Peyer's patch (tissue), 4 donors: Measurements from ENCODE around the gene ELOVL1. TPM values are rescaled to one million over a fixed set of nuclear protein-coding genes. Genes with fewer than 3 reads are reported as not detected.
A peak's percentile ranks its signal among the peaks of the same experiment; 100 is the strongest.

Experiments
- DNase-seq, 3 donors: peaks; one replicate each; pipeline ENCODE4 v3.0.0-alpha.2; 2017 to 2019
- H3K27ac ChIP-seq, 4 donors: fragments of 200-600 bp; sonication (generic); one replicate each; pipeline ENCODE4 v1.5.1; 2016 to 2019
- H3K27me3 ChIP-seq, 2 donors: fragments of 200-600 bp; sonication (generic); one replicate each; pipeline ENCODE4 v1.5.1; 2019
- H3K36me3 ChIP-seq, 3 donors: fragments of 200-600 bp; sonication (generic); one replicate each; pipeline ENCODE4 v1.5.1; 2016 to 2019
- H3K4me1 ChIP-seq, 4 donors: fragments of 200-600 bp; sonication (generic); one replicate each; pipeline ENCODE4 v1.5.1; 2016 to 2019
- H3K4me3 ChIP-seq, 4 donors: fragments of 200-600 bp; sonication (generic); 1 replicate in 3 of 4; 2 replicates in 1 of 4; pipeline ENCODE4 v1.5.1; 2016 to 2019; ENCODE audit warnings: mild to moderate bottlenecking in 1 of 4
- H3K9me3 ChIP-seq, 4 donors: fragments of 200-600 bp; sonication (generic); one replicate each; pipeline ENCODE4 v1.5.1; 2016 to 2019; ENCODE audit warnings: mild to moderate bottlenecking in 1 of 4
- CTCF ChIP-seq, 6 experiments: fragments of 450-650 bp in 4 of 6; fragments of 200-600 bp in 2 of 6; sonication (generic) in 1 of 6; IDR thresholded peaks; one replicate each; pipeline ENCODE4 v1.5.1; 2017 to 2019; ENCODE audit warnings: antibody characterized with exemption in 6 of 6, mild to moderate bottlenecking in 3 of 6, moderate library complexity in 1 of 6
- POLR2A ChIP-seq, 2 donors: fragments of 450-650 bp; IDR thresholded peaks; one replicate each; pipeline ENCODE4 v1.5.1; 2017; ENCODE audit warnings: antibody characterized with exemption in 2 of 2, mild to moderate bottlenecking in 2 of 2, moderate library complexity in 2 of 2
- total RNA-seq, 4 donors: library from RNA; depleted of rRNA; stranded (reverse); fragments of >200 nt; gene quantifications; one replicate each; pipeline ENCODE4 v1.1.0, GENCODE V29; 2016

ELOVL1 gene
- total RNA-seq, 4 donors from 2014 or later: 29.7 to 101 (median 71.3) TPM

DNA sequence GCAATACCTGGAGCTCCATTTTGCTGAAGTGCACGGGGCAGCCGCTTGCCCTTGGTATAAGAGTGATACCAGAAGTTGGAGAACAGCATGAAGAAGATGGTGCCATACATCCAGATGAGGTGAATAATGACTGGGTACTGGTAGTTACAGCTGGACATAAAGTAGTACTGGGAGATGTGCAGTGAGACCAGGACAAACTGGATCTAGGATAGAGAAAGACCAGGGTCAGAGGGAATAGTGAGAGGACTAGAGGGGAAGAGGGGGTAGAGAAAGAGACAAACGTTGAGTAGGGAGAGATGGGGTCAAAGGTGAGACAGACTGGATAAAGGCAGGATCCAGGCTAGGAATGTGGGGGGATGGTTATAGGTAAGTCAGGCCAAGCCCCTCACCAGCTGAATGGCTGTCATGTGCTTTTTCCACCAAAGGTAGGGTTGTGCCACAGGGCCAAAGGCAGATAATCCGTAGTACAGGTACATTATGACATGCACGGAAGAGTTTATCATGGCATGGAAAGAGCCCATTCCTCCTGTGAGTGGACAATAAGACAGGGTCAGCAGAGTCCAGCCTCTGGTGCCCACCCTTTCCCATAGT lies 3.8 kb downstream of the ELOVL1 start:
- Histone ChIP-seq H3K9me3 (no peaks in the 10 kb centered on the region), H3K4me3 (no peak overlapping the region), H3K4me1 (peaks cover 4 to 52% (median 16%) of the 10 kb centered on the region in 4 donors), H3K36me3 (peaks cover 0 to 50% (median 0%) of the 10 kb centered on the region in 3 donors), H3K27me3 (no peaks in the 10 kb centered on the region), H3K27ac (peak overlapping the region in 2 of 4 donors; percentile 15 to 82)
- DNase-seq: no peak
- TF ChIP-seq POLR2A (IDR thresholded peaks at IDR 0.05) (no peak), CTCF (IDR thresholded peaks at IDR 0.05) (no peak)

DNA sequence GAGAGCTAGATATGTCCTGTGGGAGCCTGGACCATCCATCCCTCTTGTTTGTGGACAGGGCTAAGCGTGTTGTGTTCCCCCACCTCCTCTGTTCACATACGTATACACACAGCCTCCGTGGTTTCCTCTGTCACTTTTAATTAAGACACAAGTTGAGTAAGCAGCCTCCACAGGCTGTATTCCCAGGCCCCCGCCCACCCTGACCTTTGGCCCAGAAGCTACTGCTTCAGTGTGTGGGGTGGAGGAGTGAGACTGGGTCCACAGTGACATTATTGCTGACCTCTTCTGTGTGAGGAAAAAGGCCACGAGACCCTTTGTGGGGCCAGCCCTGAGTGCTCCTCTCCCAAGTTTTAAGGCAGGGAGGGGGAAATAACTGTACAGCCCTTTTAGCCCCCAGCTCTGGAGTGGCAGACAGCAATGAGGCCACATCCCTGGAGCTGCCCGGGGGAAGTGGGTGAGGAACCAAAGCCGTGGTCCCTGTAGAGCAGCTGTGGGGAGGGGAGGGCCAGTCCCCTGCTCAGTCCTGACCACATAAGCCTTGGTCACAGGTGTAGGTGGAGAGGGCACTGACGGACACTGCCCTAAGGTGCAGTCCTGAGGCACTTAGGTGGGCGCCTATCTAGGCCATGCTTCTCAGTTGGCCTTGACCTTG lies 4.4 kb downstream of the ELOVL1 start:
- TF ChIP-seq CTCF (IDR thresholded peaks at IDR 0.05) (no peak), POLR2A (IDR thresholded peaks at IDR 0.05) (peak in 1 of 2 donors; percentile 19)
- H3K4me1 ChIP-seq: peaks cover 4 to 48% (median 12%) of the 10 kb centered on the region in 4 donors
- H3K27ac ChIP-seq: peak overlapping the region in 2 of 4 donors; percentile 15 to 82
- peaks cover 0 to 50% (median 0%) of the 10 kb centered on the region in 3 donors for H3K36me3 ChIP-seq
- H3K4me3 ChIP-seq: no peak overlapping the region
- no peaks in the 10 kb centered on the region for H3K9me3 ChIP-seq
- peak in 2 of 3 donors; percentile 73 to 80 for DNase-seq
- H3K27me3 ChIP-seq: no peaks in the 10 kb centered on the region

- Histone ChIP-seq H3K36me3 (peaks cover 0 to 50% (median 0%) of the 10 kb centered on the region in 3 donors), H3K4me1 (peaks cover 5 to 43% (median 6%) of the 10 kb centered on the region in 4 donors), H3K27me3 (no peaks in the 10 kb centered on the region), H3K4me3 (no peak overlapping the region), H3K27ac (no peak overlapping the region), H3K9me3 (no peaks in the 10 kb centered on the region)
- no peak for DNase-seq
- TF ChIP-seq POLR2A (IDR thresholded peaks at IDR 0.05) (no peak), CTCF (IDR thresholded peaks at IDR 0.05) (no peak)
These were observed 7.2 kb downstream of the ELOVL1 start for GRCh38 chr1:43360616-43361015.

GRCh38 chr1:43359696-43360095 lies 8.1 kb downstream of the ELOVL1 start:
- DNase-seq: no peak
- Histone ChIP-seq H3K27me3 (no peaks in the 10 kb centered on the region), H3K27ac (peak overlapping the region in 3 of 4 donors; percentile 93 to 94 (median 94)), H3K4me3 (peak overlapping the region in 1 of 4 donors; percentile 60), H3K9me3 (no peaks in the 10 kb centered on the region), H3K36me3 (peaks cover 0 to 43% (median 0%) of the 10 kb centered on the region in 3 donors), H3K4me1 (peaks cover 5 to 40% (median 6%) of the 10 kb centered on the region in 4 donors)
- TF ChIP-seq CTCF (IDR thresholded peaks at IDR 0.05): no peak
- TF ChIP-seq POLR2A (IDR thresholded peaks at IDR 0.05): no peak

DNA sequence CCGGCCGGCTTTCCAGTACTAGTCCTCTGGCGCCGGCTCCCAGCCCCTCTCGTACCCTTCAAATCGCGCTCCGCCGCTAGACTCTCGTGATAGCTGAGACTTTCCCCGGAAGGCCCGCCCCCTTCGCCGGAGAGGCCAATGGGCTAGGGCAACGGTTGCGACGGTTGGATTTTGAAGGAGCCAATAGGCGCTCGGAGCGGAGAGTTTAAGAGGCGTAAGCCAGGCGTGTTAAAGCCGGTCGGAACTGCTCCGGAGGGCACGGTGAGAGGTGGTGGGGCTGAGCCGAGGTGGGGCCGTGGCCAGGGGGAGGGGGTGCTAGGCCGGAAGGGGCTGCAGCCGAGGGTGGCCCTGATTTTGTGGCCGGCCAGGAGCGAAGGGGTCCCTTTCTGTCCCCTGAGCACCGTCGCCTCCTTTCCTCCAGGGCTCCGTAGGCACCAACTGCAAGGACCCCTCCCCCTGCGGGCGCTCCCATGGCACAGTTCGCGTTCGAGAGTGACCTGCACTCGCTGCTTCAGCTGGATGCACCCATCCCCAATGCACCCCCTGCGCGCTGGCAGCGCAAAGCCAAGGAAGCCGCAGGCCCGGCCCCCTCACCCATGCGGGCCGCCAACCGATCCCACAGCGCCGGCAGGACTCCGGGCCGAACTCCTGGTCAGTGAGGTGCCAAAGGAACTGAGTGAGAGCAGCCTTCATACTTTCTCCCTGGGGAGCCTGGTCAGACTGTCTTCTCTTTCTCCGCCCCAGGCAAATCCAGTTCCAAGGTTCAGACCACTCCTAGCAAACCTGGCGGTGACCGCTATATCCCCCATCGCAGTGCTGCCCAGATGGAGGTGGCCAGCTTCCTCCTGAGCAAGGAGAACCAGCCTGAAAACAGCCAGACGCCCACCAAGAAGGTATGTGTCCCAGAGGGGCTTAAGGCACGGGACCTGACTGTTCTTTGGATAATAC lies 8.8 kb downstream of the ELOVL1 start, which contains the start of gene CDC20:
CDC20 (plus strand) TSS at position 236 of the 948 bp plus-strand sequence; CDS start at position 471, 235 bp downstream.
- Histone ChIP-seq H3K4me3 (peak within 1 kb of the TSS; percentile 53 to 66 (median 62)), H3K27ac (peak within 1 kb of the TSS; percentile 83 to 94 (median 94)), H3K9me3 (no peaks in the 10 kb centered on the region), H3K4me1 (peaks cover 5 to 40% (median 6%) of the 10 kb centered on the region in 4 donors), H3K27me3 (no peaks in the 10 kb centered on the region), H3K36me3 (peaks cover 0 to 36% (median 0%) of the 10 kb centered on the region in 3 donors)
- peak; percentile 99 to 100 (median 99) for DNase-seq
- TF ChIP-seq POLR2A (IDR thresholded peaks at IDR 0.05): no peak
- no peak for TF ChIP-seq CTCF (IDR thresholded peaks at IDR 0.05)
